ENCODE data around the gene DYNC1H1.

Gene DYNC1H1

GRCh38 chr14:102035914-102036313 lies 71.5 kb downstream of the DYNC1H1 start:
- no peaks in the 10 kb centered on the region for H3K9me3 ChIP-seq (ENCODE audit: control insufficient read depth, insufficient read depth, low read depth, low read length)
- H3K4me1 ChIP-seq (ENCODE audit: control insufficient read depth, insufficient read depth, low read length): no peaks in the 10 kb centered on the region
- POLR2A ChIA-PET: no interaction called here
- peak; percentile 69 for TF ChIP-seq ZNF629 (tag by site-specific recombination; IDR thresholded peaks at IDR 0.05)
- no peak for TF ChIP-seq ZNF157 (tag by site-specific recombination; IDR thresholded peaks at IDR 0.05)
- TF ChIP-seq PRDM6 (tag by site-specific recombination; IDR thresholded peaks at IDR 0.05): peak; percentile 85
- TF ChIP-seq, protein P1, sequence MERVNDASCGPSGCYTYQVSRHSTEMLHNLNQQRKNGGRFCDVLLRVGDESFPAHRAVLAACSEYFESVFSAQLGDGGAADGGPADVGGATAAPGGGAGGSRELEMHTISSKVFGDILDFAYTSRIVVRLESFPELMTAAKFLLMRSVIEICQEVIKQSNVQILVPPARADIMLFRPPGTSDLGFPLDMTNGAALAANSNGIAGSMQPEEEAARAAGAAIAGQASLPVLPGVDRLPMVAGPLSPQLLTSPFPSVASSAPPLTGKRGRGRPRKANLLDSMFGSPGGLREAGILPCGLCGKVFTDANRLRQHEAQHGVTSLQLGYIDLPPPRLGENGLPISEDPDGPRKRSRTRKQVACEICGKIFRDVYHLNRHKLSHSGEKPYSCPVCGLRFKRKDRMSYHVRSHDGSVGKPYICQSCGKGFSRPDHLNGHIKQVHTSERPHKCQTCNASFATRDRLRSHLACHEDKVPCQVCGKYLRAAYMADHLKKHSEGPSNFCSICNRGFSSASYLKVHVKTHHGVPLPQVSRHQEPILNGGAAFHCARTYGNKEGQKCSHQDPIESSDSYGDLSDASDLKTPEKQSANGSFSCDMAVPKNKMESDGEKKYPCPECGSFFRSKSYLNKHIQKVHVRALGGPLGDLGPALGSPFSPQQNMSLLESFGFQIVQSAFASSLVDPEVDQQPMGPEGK (tag by site-specific recombination; IDR thresholded peaks at IDR 0.05): no peak
- no peak for TF ChIP-seq REST (tag by site-specific recombination; IDR thresholded peaks at IDR 0.05)
- TF ChIP-seq, protein P2, sequence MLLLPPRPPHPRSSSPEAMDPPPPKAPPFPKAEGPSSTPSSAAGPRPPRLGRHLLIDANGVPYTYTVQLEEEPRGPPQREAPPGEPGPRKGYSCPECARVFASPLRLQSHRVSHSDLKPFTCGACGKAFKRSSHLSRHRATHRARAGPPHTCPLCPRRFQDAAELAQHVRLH (tag by site-specific recombination; IDR thresholded peaks at IDR 0.05): no peak
- TF ChIP-seq HIC1 (tag by site-specific recombination; IDR thresholded peaks at IDR 0.05): peak; percentile 41; the same call in 1 of the 2 replicates
- peak; percentile 76; the same call in 1 of the 2 replicates for TF ChIP-seq BCL11B (tag by site-specific recombination; IDR thresholded peaks at IDR 0.05; ENCODE audit: low read depth)
- no peak for TF ChIP-seq ZBTB17 (tag by site-specific recombination; IDR thresholded peaks at IDR 0.05)
- CTCF ChIA-PET: interaction anchor here (0.9 to 2.0 kb wide), 3 partner anchors 10 to 266 kb away, joined by 3 to 7 read pairs (median 5); no protein-coding TSS in a partner anchor
- peaks cover 79 to 94% of the 10 kb centered on the region in 2 experiments for H3K36me3 ChIP-seq (ENCODE audit: control insufficient read depth in 2 of 2, insufficient read depth in 1 of 2, low read length in 2 of 2)
- no peak overlapping the region for H3K4me3 ChIP-seq (ENCODE audit: low read depth, low read length)
- H3K27ac ChIP-seq (ENCODE audit: extremely low read depth, low read depth, low read length): no peak overlapping the region

DNA sequence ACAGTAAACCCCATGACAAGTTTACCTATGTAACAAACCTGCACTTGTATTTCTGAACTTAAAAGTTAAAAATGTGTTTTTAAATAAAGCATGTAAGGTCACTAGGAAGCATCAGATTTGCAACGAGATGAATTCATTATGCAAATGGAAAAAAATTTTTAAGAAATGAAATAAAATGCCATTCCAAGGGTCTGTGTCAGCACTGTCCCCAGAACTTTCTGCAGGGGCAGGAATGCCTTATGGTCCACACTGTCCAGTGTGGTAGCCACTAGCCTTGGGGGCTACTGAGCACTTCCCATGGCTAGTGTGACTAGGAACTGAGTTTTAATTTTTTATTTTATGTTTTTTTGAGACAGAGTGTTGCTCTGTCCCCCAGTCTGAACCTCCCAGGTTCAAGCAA lies 73.3 kb downstream of the DYNC1H1 start:
- peaks cover 61 to 96% of the 10 kb centered on the region in 2 experiments for H3K36me3 ChIP-seq (ENCODE audit: control insufficient read depth in 2 of 2, insufficient read depth in 1 of 2, low read length in 2 of 2)
- ChIA-PET CTCF (interaction anchor here (0.9 to 1.0 kb wide), 2 partner anchors 11 to 58 kb away, joined by 3 to 5 read pairs; no protein-coding TSS in a partner anchor), POLR2A (interaction anchor here (0.7 kb wide), 1 partner anchor 192 kb away, joined by 6 read pairs; no protein-coding TSS in a partner anchor)
- H3K27ac ChIP-seq (ENCODE audit: extremely low read depth, low read depth, low read length): no peak overlapping the region
- H3K9me3 ChIP-seq (ENCODE audit: control insufficient read depth, insufficient read depth, low read depth, low read length): no peaks in the 10 kb centered on the region
- H3K4me1 ChIP-seq (ENCODE audit: control insufficient read depth, insufficient read depth, low read length): no peaks in the 10 kb centered on the region
- H3K4me3 ChIP-seq (ENCODE audit: low read depth, low read length): no peak overlapping the region
- no peak for TF ChIP-seq ZNF704 (tag by site-specific recombination; IDR thresholded peaks at IDR 0.05)
- no peak for TF ChIP-seq ZBTB20 (tag by site-specific recombination; IDR thresholded peaks at IDR 0.05)
- TF ChIP-seq, protein P3, sequence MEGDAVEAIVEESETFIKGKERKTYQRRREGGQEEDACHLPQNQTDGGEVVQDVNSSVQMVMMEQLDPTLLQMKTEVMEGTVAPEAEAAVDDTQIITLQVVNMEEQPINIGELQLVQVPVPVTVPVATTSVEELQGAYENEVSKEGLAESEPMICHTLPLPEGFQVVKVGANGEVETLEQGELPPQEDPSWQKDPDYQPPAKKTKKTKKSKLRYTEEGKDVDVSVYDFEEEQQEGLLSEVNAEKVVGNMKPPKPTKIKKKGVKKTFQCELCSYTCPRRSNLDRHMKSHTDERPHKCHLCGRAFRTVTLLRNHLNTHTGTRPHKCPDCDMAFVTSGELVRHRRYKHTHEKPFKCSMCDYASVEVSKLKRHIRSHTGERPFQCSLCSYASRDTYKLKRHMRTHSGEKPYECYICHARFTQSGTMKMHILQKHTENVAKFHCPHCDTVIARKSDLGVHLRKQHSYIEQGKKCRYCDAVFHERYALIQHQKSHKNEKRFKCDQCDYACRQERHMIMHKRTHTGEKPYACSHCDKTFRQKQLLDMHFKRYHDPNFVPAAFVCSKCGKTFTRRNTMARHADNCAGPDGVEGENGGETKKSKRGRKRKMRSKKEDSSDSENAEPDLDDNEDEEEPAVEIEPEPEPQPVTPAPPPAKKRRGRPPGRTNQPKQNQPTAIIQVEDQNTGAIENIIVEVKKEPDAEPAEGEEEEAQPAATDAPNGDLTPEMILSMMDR (tag by site-specific recombination; IDR thresholded peaks at IDR 0.05): no peak
- TF ChIP-seq ZNF292 (tag by site-specific recombination; IDR thresholded peaks at IDR 0.05; ENCODE audit: borderline replicate concordance, low read depth): no peak
- TF ChIP-seq BCL11B (tag by site-specific recombination; IDR thresholded peaks at IDR 0.05; ENCODE audit: low read depth): no peak
- TF ChIP-seq SETDB1 (IDR thresholded peaks at IDR 0.05; ENCODE audit: insufficient read length, low read length): no peak
- no peak for TF ChIP-seq OSR2 (tag by site-specific recombination; IDR thresholded peaks at IDR 0.05)
- no peak for TF ChIP-seq HIC1 (tag by site-specific recombination; IDR thresholded peaks at IDR 0.05)
- TF ChIP-seq ZNF621 (tag by site-specific recombination; IDR thresholded peaks at IDR 0.05): no peak
- no peak for TF ChIP-seq ZNF211 (tag by site-specific recombination; IDR thresholded peaks at IDR 0.05; ENCODE audit: low read depth)
- TF ChIP-seq ZFP3 (tag by site-specific recombination; IDR thresholded peaks at IDR 0.05; ENCODE audit: low read depth): no peak
